GM18858 (cell line): ENCODE measurements around the gene CD164L2.
"Not testable (repeated sequence)": the region's sequence is repeated elsewhere in the genome, so short reads cannot be mapped to it uniquely, and the experiment has no call there.

Source experiments
- ATAC-seq: cut with Tn5 transposase; IDR thresholded peaks from one replicate; pipeline ENCODE4 v1.9.1; 2021; ENCODE audit not compliant: unreplicated experiment

CD164L2 gene

DNA sequence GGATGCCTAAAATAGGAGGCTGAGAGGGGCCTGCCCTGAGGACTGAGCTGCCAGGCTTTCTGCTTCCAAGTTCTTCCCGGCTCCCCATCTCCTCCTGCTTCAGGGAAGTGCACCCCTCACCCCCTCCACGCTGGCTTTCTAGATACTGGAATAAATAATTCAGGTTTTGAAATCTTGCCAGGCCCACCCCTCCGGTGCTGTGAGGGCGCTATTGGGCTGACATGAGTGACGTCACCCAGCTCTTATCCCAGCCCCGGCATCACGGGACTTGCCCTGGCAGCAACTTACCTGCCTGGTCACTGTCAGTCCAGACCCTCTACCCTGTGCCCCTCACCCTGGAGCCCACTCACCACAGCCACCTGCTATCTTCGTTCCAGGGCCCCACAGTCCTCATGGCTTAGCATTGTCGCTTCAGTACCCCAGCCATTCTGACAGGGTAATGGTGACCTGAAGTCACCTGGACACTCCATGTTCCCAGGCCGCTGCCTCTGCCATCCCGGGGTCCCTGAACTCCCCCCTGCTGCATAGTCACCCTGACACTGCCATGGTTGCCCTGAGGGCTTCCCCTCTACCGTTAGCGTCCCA is 8.5 kb upstream of the CD164L2 start:
- ATAC-seq = no peak

DNA sequence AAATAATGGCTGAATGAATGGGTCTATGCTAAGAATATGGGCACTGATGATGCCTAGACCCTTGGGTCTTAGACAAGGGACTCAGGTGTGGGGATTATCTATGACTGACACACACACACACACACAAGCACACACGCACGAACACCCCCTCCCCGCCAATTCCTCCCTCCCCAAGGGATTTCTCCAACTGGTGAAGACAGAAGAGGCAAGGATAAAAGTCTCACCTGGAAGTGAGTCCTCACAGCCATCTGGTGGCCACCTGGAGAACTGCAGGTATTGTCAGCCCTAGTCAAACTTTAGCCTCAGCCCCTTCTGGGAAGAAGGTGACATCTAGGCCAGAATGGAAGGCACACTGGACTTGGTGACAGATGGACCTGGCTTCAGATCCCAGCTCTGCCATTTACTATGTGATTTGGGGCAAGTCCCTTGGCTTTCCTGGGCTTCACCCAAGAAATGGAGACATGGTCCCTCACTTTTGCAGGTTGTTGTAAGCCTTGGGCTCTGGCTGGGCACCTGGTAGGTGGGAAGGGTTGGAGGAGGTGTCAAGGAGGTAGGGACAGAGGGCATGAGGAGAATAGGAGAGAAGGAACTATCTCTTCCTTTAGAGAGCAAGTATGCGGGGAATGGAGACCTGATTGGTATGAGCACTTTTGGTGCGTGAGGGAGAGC is 5.3 kb upstream of the CD164L2 start:
- no peak for ATAC-seq

DNA sequence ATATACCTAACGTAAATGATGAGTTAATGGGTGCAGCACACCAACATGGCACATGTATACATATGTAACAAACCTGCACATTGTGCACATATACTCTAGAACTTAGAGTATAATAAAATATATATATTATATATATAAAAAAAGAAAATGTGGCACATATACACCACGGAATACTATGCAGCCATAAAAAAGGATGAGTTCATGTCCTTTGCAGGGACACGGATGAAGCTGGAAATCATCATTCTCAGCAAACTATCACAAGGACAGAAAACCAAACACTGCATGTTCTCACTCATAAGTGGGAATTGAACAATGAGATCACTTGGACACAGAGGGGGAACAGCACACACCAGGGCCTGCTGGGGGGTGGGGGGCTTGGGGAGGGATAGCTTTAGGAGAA is 1.7 kb upstream of the CD164L2 start:
- ATAC-seq = not testable (repeated sequence)

DNA sequence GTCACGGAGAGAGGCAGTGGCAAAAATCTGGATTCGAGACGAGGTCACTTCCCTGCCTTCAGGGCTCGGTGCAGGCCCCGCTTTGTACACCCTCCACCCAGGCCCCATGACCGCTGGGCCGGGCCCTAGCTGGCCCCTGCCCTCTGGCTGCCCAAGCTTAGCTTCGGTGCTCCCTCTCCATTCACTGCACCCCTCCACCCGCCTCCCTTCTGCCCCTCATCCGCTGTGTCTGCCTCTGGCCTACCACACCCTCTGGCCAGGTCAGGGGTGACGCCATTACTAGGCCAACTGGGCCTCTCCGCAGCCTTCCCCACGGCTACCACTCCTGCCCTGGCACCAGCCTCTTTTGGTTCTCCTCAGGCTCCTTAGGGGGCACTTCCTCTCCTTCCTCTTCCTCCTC is 528 bp upstream of the CD164L2 start:
- no peak for ATAC-seq

DNA sequence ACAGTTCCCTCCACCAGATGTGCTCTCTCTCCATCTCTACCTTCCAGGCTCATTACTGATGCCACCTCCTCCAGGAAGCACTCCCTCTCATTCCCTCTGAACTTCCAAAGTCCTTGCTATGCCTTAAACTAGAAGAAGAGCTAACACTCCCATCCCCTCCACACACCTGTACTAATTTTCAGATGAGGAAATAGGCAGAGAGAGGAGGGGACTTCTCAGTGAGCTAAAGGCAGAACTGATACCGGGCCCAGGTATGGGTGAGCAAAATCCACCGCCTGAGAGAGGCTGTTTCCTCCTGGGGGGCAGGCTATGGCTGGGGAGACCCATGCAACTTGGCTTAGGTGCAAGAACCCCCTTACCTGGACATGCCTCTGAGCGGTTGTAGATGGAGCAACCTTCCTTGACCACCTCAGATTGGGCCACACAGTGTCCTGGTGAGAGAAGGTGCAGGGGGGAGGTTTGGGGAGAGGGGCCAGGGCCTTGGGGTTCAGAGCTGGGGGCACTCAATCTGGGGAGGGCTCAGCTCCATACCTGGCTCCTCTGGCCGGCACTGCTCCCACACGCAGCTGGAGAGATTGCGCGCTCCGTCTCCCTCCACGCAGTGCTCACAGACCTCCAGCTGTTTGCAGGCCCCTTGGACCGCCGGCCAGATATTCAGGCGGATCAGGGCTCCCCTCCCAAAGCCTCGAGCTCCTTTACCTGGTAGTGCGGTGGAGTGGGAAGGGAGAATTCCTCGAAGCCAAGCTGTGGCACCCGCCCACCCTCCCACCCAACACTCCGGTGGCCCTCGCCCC is 967 bp downstream of the CD164L2 start:
- ATAC-seq = no peak

DNA sequence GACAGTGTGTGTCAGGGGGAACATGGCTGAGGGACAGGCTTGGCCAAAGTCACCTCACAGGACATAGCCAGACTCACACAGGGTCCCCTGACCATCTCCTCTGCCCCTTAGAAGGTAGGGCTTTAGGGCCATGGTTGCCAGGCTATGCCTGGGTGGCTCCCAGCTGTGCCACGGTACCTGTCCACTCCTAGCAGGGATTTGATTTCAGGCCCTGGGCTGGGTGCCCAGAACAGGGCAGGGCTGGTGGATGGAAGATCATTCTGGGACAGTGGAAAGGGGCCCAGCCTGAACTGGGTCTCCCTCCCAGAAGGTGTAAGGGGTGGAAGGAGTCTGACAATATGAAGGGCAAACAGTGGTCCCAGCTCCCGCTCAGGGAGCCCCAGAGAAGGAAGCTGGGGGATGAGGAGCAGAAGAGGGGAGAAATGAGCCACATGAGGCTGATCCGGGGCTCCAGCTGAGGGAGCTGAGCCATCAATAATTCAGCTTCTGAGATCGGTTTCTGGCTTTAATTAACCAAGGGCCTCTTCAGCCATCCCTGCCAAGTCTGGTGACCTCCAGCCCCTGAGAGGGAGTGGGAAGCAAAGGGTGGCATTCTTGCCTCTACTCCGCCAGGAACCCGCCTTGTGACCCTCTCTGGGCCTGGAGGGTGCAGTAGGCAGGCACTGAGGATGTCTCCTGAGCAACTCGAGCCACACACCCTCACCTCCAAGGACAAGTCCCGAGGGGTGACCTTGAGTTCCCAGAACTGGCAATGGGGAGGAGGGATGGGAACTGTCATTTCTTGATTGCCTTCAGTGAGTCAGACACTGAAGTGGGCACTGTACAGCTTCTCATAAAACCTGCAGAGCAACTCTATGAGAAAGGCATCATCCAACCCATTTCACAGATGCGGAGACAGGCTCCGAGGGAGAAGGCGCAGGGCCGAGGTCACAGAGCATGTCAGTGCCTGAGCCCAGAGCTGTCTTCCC is 2.1 kb downstream of the CD164L2 start:
- ATAC-seq = no peak

DNA sequence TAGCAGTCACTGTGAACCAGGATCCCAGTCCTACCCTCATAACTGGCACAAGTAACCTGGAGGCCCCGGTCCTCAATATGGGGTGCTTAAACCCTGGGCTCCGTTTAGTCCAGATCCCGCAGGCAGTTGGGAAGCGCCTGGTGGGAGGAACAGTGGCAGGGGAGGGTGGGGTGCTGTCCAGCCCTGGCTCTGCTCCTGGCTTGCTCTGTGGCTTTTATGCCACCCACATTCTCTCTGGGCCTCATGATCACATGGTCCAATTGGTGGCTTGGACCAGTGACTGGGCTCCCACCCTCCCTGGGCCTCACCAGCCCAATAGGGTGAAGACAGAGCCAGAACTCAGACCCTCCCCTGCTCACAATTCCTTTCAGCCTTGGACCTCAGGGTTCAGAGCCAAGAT is 2.9 kb downstream of the CD164L2 start:
- ATAC-seq = no peak

DNA sequence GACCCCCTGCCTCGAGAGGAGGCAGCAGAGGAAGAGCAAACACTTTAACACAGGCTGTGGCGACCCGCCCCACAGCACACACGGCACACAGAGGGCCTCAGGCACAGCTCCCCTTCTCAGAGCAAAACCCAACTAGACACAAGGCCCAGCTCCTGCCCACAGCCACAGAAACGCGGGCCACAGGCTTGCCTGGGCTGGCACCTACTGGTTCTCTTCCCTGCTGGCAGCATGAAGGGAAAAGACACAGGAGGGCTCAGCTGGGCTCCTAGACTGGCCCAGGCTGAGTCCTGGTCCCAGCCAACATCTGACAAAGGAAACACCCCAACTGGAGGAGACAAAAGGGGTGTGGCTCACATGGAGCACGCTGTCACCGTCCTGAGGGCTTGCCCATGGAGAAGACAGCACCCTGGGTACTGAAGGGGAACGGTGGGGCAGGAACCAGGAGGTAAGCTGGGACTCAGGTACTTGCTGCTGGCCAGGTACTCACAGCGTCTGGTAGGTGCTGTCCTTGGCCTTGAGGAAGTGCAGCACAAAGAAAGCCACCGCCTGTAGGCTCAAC is 3.5 kb downstream of the CD164L2 start:
- ATAC-seq = no peak

DNA sequence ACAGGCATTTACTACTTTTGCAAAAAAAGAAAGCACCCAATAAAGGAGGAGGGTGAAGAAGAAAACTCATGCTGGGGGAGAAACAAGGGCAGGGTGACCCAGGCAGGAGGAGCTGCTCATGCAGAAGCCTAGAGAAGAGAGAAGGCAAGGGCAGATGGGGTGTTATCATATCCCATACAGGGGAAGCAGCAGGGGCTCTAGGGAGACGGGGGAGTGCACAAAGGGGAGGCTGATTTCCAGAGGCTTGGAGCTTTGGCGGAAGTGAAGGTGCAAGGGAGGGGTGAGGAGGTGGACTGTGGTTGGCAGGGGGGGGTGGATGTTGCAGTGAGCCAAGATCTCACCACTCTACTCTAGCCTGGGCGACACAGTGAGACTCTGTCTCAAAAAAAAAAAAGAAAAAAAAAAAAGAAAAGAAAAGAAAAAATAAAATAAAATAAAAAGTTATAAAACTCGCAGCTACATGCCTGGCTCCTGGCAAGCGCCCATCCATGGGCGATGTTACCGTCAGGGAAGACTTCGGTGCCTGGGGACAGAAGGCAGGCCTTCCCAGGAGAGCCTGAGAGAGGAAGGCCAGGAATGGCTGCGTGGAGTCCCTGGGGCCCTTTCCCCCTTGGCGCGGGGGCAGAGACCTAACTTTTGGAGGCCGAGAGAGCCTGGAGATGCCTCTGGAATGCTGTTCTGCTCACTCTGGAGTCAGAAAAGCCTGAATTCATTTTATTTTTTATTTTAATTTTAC is 5.2 kb downstream of the CD164L2 start:
- ATAC-seq = no peak

DNA sequence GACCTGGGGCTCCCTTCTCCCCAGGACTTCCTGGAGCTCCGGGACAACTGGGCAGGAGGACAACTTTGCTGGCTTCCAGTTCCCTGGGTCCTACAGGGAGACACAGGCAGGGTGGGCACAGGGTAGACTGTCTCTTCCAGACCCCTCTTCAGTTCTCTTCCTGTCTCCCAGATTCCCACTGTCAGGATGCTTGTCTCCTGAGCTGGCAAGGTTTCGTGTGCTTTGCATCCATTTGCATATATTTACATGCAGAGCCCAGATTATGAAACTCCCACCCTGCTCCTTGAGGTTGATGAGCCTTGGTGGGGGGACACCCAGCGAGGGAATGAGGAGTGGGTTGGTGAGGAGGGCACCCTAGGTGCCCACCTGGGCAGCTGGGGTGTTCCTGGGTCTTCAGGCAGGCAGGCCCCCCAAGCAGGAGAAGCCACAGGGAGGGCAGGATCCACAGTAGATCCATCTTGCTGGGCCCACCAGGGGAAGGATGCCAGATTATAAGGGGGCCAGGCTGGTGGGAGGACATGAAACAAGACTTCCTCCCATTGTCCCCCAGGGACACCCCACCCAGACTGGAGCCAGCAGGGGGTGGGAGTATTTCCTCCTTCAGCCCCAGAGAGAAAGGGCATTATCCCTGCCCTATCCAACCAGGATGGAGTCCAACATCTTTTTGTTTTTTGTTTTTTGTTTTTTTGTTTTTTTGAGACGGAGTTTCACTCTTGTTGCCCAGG is 8.6 kb downstream of the CD164L2 start, which contains the start of gene FCN3:
Gene FCN3 (minus strand): TSS at position 463 of the 725 bp plus-strand sequence. CDS start 6 bp downstream, at position 457.
- no peak for ATAC-seq

DNA sequence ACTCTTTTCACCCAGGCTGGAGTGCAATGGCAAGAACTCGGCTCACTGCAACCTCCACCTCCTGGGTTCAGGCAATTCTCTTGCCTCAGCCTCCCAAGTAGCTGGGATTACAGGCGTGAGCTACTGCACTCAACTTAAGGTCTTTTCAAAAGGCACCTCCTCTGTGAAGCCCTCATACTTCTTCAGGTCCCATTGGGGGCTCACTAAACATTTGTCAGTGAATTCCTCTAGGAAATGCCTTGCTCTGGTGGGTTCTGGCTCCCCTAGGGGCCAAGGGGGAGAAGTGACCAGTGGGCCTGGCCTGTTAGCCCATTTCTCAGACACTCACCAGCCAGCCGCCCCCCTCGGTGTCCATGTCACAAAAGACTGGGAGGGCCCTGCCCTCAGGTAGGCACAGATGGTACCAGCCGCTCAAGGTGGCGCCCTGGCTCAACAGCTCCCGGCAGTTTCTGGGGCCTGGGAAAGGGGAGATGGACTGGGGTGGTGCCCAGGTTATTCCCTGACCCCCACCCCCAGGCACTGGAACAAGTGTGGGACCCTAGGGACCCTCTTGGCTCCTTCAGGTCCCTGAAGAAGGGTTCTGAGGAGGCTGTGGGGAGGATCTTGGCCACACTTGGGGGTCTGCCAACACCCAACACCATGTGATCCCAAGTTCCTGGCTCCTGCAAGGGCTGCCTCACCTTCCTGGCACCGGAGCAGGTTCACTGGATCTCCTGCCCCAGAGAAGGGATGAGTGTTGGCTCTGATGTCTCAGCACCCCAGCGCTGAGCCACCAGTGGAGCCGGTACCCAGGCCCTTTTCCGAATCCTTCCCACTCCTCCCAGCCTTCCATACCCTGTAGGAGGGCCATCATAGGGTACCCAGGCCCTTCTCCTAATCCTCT is 10.1 kb downstream of the CD164L2 start:
- no peak for ATAC-seq

DNA sequence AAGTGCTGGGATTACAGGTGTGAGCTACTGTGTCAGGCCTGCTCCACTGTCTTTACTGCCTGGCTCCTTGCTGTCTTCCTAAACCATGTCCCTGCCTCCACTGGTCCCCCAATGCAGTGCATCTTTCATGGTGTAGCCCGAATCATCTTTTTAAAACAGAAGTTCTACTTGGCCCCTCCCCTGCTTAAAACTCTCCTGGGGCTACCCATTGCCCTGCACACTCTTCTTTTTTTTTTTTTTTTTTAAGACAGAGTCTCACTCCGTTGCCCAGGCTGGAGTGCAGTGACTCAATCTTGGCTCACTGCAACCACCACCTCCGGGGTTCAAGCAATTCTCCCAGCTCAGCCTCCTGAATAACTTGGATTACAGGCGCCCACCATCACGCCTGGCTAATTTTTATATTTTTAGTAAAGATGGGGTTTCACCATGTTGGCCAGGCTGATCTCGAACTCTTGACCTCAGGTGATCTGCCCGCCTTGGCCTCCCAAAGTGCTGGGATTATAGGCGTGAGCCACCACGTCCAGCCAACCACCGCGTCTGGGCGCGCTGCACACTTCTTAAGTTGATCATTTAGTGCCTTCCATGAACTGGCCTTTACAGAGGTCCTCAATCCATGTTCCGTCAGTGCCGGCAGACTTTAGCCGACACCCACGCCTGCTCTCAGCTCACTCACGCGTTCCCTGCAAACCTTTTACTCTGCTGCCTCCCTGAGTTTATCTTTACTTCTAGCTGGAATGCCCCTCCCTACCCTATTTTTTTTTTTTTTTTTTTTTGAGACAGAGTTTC is 10.9 kb downstream of the CD164L2 start:
- no peak for ATAC-seq

DNA sequence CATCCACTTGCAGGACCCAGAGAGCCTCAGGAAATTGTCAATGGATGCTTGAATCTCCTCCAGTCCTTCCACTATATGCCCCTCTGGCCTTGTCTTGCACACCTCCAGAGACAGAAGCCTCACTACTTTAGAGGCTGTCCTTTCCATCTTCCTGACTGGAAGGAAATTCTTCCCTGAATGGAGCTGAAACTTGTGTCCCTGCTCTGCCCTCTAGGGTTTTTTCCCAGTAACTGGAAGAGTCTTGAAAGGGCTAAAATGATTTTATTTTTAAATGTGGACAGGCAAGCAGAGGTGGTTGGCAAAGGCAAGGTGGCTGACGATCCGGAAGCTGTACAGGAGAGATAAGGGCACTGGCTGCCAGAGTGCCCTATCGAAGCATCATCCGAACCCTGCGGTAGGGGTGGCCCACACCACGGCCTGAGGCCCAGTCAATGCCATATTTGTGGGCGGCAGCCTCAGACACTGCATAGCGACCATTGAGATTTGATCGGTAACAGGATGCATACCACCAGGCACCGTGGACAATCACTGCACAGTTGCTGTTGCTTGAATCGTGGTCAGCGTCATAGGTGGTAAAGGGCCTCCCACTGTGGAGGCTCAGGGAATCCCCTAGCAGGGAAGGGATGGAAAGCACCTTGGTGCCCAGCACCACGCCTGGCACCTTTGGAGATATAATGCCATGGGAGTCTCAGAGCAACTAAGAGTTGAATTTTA is 14.1 kb downstream of the CD164L2 start:
- no peak for ATAC-seq

DNA sequence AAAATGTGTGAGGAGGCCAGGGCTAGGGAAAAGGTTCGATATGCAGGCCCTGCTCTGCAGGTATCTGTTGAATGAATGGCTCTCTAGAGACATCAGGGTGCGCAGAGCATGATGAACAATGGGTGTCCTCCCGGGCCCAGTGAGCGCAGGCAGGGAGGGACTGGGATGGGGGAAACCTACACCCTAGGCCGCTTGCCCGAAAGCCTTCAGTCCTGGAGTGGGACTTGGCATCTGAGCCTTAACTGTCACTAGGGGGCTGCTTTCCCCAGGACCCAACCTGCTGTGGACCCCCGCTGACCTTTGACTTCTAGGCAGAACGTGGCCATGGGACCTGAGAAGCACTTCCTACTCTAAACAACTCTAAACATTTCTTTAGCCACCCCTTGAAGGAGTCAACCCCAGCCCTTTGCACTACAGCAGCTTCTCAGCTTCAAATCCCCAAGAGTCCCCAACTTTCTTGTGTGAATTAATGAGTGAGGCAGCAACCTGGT is 15.9 kb downstream of the CD164L2 start:
- ATAC-seq = no peak

DNA sequence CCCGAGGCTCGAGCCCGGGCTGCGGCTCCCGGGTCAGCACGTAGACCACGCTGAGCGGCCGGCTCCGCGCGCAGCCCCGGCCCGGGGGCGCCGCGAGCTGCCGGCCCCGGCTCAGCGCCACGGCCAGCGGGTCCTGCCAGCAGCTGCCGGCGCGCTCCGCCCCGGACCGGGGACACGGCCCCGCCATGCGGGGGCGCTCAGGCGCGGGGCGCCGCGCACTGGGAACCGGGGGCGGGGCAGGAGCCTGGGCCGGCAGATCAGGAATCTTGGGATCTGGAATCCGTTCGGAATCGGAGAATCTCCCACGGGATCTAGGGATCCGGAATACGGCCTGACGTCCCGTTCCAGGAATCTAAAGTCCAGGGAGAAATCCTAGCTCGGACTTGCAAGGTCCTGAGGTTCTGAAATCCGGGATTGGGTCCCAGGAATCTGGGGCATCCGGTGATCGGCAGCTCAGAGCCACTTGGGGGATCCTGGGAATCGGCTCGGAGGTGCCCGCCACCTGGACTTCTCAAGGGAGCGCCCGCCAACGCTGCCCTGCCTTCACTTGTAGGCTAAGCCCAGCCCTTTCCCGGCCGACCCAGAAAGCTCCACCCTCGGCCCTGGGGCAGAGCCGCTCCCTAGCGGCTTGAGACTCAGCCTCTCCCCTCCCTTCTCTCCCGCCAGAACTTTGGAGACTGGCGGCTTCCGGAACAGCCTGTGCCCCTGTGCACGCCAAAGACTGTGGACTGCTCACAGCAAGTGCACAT is 16.5 kb downstream of the CD164L2 start, which contains the start of gene MAP3K6:
Gene MAP3K6 (minus strand): TSS at position 551 of the 749 bp plus-strand sequence. CDS start 364 bp downstream, at position 187.
- no peak for ATAC-seq

DNA sequence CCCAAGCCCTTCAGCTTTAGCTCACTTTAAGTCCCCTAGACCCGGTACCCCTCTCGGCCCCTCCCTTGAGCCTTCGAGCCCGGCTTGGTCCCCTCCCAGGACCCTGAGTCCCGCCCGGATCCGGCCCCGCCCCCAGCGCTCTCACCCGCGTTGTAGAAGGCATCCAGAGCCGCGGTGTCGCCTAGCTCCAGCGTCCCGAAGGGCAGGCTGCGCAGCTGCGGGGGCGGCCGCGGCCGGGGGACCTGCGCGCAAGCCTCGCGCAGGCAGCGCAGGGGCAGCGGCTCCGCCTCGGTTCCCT is 17.1 kb downstream of the CD164L2 start:
- ATAC-seq = no peak
